ENCODE data around the gene CS.

The CS gene

DNA sequence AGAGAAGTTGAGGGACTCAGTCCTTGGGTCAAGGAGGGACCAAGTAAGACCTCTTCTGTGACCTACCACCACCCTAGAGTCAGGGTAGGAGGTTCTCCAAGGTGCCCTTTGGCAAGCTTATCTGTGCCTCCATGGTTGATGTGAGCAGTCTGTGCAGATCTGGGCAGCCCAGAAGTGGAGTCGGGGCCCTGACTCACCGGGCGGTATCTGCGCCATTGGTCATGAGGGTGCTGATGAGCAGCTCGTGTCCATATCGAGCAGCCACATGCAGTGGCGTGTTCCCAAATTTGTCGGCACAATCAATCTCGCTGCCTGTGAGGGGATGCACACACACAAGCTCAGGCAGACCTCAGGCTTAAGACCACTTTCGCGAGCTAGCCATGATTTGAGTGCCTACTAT lies 47.0 kb downstream of the CS start:
- Histone ChIP-seq H3K27ac (replicated peaks) (no peak overlapping the region), H3K4me3 (replicated peaks; ENCODE audit: insufficient read depth, low read length) (no peak overlapping the region), H3K27me3 (ENCODE audit: insufficient read depth, poor library complexity, severe bottlenecking) (no peaks in the 10 kb centered on the region)
- TF ChIP-seq CTCF (IDR thresholded peaks at IDR 0.05; ENCODE audit: insufficient read depth, low read length) (no peak), GABPA (IDR thresholded peaks at IDR 0.05; ENCODE audit: low read depth) (no peak), SPI1 (IDR thresholded peaks at IDR 0.05; ENCODE audit: borderline replicate concordance, low read depth) (no peak), POLR2AphosphoS5 (IDR thresholded peaks at IDR 0.05; ENCODE audit: low read depth) (no peak)
- TF ChIP-seq, protein P1, sequence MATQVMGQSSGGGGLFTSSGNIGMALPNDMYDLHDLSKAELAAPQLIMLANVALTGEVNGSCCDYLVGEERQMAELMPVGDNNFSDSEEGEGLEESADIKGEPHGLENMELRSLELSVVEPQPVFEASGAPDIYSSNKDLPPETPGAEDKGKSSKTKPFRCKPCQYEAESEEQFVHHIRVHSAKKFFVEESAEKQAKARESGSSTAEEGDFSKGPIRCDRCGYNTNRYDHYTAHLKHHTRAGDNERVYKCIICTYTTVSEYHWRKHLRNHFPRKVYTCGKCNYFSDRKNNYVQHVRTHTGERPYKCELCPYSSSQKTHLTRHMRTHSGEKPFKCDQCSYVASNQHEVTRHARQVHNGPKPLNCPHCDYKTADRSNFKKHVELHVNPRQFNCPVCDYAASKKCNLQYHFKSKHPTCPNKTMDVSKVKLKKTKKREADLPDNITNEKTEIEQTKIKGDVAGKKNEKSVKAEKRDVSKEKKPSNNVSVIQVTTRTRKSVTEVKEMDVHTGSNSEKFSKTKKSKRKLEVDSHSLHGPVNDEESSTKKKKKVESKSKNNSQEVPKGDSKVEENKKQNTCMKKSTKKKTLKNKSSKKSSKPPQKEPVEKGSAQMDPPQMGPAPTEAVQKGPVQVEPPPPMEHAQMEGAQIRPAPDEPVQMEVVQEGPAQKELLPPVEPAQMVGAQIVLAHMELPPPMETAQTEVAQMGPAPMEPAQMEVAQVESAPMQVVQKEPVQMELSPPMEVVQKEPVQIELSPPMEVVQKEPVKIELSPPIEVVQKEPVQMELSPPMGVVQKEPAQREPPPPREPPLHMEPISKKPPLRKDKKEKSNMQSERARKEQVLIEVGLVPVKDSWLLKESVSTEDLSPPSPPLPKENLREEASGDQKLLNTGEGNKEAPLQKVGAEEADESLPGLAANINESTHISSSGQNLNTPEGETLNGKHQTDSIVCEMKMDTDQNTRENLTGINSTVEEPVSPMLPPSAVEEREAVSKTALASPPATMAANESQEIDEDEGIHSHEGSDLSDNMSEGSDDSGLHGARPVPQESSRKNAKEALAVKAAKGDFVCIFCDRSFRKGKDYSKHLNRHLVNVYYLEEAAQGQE (IDR thresholded peaks at IDR 0.05; ENCODE audit: insufficient replicate concordance, low read depth) = no peak
- DNase-seq (ENCODE audit: low read depth in 1 of 2, low spot score in 1 of 2) = no peak

- Histone ChIP-seq H3K27ac (replicated peaks) (no peak overlapping the region), H3K4me3 (replicated peaks; ENCODE audit: insufficient read depth, low read length) (no peak overlapping the region), H3K27me3 (ENCODE audit: insufficient read depth, poor library complexity, severe bottlenecking) (no peaks in the 10 kb centered on the region)
- TF ChIP-seq GABPA (IDR thresholded peaks at IDR 0.05; ENCODE audit: low read depth) (no peak), CTCF (IDR thresholded peaks at IDR 0.05; ENCODE audit: insufficient read depth, low read length) (no peak), POLR2AphosphoS5 (IDR thresholded peaks at IDR 0.05; ENCODE audit: low read depth) (no peak), SPI1 (IDR thresholded peaks at IDR 0.05; ENCODE audit: borderline replicate concordance, low read depth) (no peak)
- TF ChIP-seq, protein P1 (IDR thresholded peaks at IDR 0.05; ENCODE audit: insufficient replicate concordance, low read depth) = no peak
- DNase-seq (ENCODE audit: low read depth in 1 of 2, low spot score in 1 of 2) = no peak
These were observed 47.5 kb downstream of the CS start for GRCh38 chr12:56252649-56253048.

DNA sequence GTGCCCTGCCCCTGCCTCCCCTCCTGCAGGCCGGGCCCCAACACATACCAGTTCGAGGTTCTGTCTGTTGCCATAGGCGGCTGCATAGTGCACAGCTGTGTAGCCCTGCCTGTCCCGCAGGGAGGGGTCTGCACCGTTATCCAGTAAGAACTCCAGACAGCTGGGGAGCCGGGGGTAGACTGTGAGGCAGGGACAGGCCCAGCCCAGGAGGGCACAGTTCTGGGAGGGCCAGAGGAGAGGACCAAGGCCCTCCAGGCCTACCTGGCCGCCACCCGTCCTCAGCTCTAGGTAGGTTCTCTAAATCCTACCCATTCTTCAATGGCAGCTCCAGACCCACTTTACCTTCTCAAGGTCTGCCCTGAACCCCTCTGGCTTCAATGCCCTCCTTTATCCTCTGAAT lies 51.4 kb downstream of the CS start:
- TF ChIP-seq POLR2AphosphoS5 (IDR thresholded peaks at IDR 0.05; ENCODE audit: low read depth) = no peak
- Histone ChIP-seq H3K27ac (replicated peaks) (no peak overlapping the region), H3K27me3 (ENCODE audit: insufficient read depth, poor library complexity, severe bottlenecking) (no peaks in the 10 kb centered on the region), H3K4me3 (replicated peaks; ENCODE audit: insufficient read depth, low read length) (no peak overlapping the region)
- DNase-seq (ENCODE audit: low read depth in 1 of 2, low spot score in 1 of 2) = no peak

DNA sequence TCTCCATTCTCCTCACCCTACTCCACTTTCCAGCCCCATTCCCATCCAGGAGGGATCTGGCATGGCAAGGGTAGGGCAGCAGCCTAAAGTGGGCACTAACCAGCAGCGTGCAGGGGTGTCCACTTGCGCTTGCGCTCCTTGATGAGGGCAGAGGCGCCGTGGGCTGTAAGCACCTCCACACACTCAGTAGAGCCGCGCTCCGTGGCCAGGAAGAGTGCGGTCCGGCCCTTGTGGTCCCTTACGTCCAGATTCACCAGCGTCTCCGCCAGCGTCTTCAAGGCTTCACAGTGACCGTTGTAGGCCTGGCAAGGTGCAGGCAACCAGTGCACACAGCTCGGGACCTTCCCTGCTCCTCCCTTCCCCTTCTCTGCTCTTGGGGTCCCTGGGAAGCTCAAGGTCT lies 52.2 kb downstream of the CS start:
- Histone ChIP-seq H3K27ac (replicated peaks) (no peak overlapping the region), H3K27me3 (ENCODE audit: insufficient read depth, poor library complexity, severe bottlenecking) (no peaks in the 10 kb centered on the region), H3K4me3 (replicated peaks; ENCODE audit: insufficient read depth, low read length) (no peak overlapping the region)
- DNase-seq (ENCODE audit: low read depth in 1 of 2, low spot score in 1 of 2) = no peak
- TF ChIP-seq, protein P1 (IDR thresholded peaks at IDR 0.05; ENCODE audit: insufficient replicate concordance, low read depth) = no peak
- TF ChIP-seq CTCF (IDR thresholded peaks at IDR 0.05; ENCODE audit: insufficient read depth, low read length) (no peak), POLR2AphosphoS5 (IDR thresholded peaks at IDR 0.05; ENCODE audit: low read depth) (no peak), SPI1 (IDR thresholded peaks at IDR 0.05; ENCODE audit: borderline replicate concordance, low read depth) (no peak), GABPA (IDR thresholded peaks at IDR 0.05; ENCODE audit: low read depth) (no peak)
